ENCODE data around the gene TMEM270. TPM values are rescaled to one million over a fixed set of nuclear protein-coding genes. Genes with fewer than 3 reads are reported as not detected.

The TMEM270 gene
- total and polyA plus RNA-seq, 10 of the 15 experiments (the other 5 are each of a cell fraction or from before 2014, with no cell fraction given) = not detected

DNA sequence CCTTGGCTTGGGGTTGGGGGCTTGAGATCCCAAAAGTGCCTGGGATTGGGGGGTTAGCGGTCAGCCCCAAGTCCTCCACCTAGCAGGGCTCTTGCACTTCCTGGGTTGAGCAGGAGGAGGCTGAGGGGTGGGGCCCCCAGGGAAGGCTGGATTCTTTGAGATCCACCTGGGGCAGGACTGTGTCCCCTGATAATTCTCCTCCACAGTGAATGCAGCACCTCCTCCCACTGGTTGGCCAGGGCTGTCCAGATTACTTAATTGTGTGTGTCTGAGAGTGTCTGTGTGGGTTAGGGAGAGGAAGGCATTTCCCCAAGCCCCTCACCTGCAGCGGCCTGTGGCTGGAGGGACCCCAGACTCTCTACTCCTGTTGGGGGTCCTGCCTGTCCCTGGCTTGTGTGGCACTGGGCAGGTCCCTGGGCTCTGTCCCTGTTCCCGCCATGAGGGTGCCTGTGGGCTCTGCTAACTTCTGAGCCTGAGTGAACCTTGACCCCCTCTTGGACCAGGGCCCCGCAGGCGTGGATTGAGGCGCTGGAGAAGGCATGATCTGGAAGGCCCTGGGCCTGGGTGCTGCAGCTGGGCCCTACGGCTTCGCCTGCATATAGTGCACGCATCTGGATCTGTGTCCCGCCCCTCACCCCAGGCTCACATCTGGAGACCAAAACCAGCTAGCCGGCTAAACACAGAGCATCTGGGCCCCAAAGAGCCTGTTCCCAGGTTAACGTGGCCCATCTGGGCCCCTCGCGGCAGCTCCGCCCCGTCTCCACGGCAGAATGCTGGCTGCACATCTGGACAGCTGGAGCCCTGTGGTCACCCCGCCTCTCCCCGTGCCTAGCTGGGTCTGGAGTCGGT lies 10.4 kb downstream of the TMEM270 start:
- Histone ChIP-seq H3K9me3 (replicated peaks; ENCODE audit: control insufficient read depth, insufficient read depth, low read length) (no peaks in the 10 kb centered on the region), H3K4me3 (no peak overlapping the region), H3K27ac (ENCODE audit: control insufficient read depth, insufficient read depth) (no peak overlapping the region), H3K36me3 (ENCODE audit: control insufficient read depth in 2 of 2, insufficient read depth in 2 of 2, low read length in 1 of 2) (no peaks in the 10 kb centered on the region), H3K9ac (ENCODE audit: control insufficient read depth, insufficient read depth, low read length) (no peak overlapping the region), H3K79me2 (ENCODE audit: control insufficient read depth, insufficient read depth, low read length) (no peaks in the 10 kb centered on the region), H4K20me1 (ENCODE audit: control insufficient read depth, insufficient read depth) (no peaks in the 10 kb centered on the region), H2AFZ (ENCODE audit: control insufficient read depth, low read depth, low read length) (no peak overlapping the region), H3K27me3 (replicated peaks in 1 of 2; ENCODE audit: control insufficient read depth in 2 of 2, insufficient read depth in 2 of 2, low read length in 1 of 2) (no peaks in the 10 kb centered on the region), H3K4me1 (ENCODE audit: control insufficient read depth, insufficient read depth, low read length) (no peaks in the 10 kb centered on the region), H3K4me2 (ENCODE audit: control insufficient read depth, insufficient read depth) (no peak overlapping the region)
- ChIA-PET SMC1A (ENCODE audit: uncharacterized antibody, unreplicated experiment) (no interaction called here), CTCF (no interaction called here), POLR2A (no interaction called here), RAD21 (ENCODE audit: unreplicated experiment) (no interaction called here)
- TF ChIP-seq ASH2L (IDR thresholded peaks at IDR 0.05; ENCODE audit: borderline replicate concordance, low read depth) = no peak
- no peak for TF ChIP-seq POLR2A (IDR thresholded peaks at IDR 0.05; ENCODE audit: low read depth, low read length)
- TF ChIP-seq POLR2AphosphoS2 (IDR thresholded peaks at IDR 0.05; ENCODE audit: low read depth, low read length) = no peak
- TF ChIP-seq HDAC6 (IDR thresholded peaks at IDR 0.05; ENCODE audit: unreplicated experiment) = no peak
- TF ChIP-seq EP300 (IDR thresholded peaks at IDR 0.05; ENCODE audit: borderline replicate concordance in 1 of 2, control insufficient read depth in 1 of 2, low read depth in 2 of 2, low read length in 2 of 2) = no peak
- DNase-seq (ENCODE audit: low read depth, low spot score) = no peak
- no TSS peak for BruUV-seq (replicated peaks)
- intact Hi-C loops (cut with micrococcal nuclease; ENCODE audit: unreplicated experiment) (no loop called here), in situ Hi-C loops (cut with MboI) (no loop called here)
- FAIRE-seq = no peak
- WGBS (ENCODE audit: insufficient coverage, insufficient replicate concordance, low lambda C conversion rate, missing lambda C conversion rate) = 52% methylated on average over 20 of the region's 20 CpGs
- no peak for ATAC-seq

DNA sequence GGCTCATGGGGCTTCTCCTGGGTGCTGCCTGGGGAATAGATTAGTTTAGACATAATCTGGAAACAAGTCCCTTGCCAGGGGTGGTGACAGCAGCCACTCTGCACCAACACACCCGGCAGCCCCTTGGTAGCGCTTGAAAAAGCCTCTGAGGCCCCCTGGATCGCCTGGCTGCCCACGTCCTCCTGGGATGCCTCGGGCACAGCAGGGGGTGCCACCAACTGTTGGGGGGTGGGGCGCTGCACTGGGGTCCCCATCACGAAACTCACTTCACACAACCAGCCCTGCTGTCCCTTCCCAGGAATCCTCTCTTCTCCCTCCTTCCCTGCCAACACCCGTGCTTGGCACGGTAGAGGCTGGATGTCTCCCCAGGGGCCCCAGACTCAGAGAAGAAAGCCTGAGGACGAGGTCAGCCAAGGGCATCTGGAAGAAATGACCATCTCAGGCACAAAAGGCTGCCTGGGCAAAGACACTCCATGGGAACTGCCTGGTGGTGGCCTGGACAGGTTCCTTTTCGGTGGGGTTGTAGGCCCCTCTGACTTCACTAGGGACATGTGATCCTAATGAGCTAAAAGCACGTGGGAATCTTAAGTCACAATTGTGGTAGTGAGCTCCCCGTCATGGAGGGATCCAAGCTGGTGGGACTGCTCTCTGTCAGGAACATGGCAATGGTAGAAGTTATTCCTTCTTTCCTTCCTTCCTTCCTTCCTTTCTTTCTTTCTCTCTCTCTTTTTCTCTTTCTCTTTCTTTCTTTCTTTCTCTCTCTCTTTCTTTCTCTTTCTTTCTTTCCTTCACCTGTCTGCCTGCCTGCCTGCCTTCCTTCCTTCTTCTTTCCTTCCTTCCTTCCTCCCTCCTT lies 11.3 kb downstream of the TMEM270 start:
- Histone ChIP-seq H2AFZ (ENCODE audit: control insufficient read depth, low read depth, low read length) (no peak overlapping the region), H3K4me3 (no peak overlapping the region), H3K27me3 (replicated peaks in 1 of 2; ENCODE audit: control insufficient read depth in 2 of 2, insufficient read depth in 2 of 2, low read length in 1 of 2) (no peaks in the 10 kb centered on the region; a peak in 1 of 4 replicates), H3K4me2 (ENCODE audit: control insufficient read depth, insufficient read depth) (no peak overlapping the region), H3K79me2 (ENCODE audit: control insufficient read depth, insufficient read depth, low read length) (no peaks in the 10 kb centered on the region), H3K4me1 (ENCODE audit: control insufficient read depth, insufficient read depth, low read length) (no peaks in the 10 kb centered on the region), H3K36me3 (ENCODE audit: control insufficient read depth in 2 of 2, insufficient read depth in 2 of 2, low read length in 1 of 2) (no peaks in the 10 kb centered on the region), H4K20me1 (ENCODE audit: control insufficient read depth, insufficient read depth) (no peaks in the 10 kb centered on the region), H3K9me3 (replicated peaks; ENCODE audit: control insufficient read depth, insufficient read depth, low read length) (no peaks in the 10 kb centered on the region), H3K27ac (ENCODE audit: control insufficient read depth, insufficient read depth) (no peak overlapping the region), H3K9ac (ENCODE audit: control insufficient read depth, insufficient read depth, low read length) (no peak overlapping the region)
- no peak for FAIRE-seq
- POLR2A ChIA-PET = no interaction called here
- no peak for DNase-seq (ENCODE audit: low read depth, low spot score)
- BruUV-seq (replicated peaks) = no TSS peak
- no peak for TF ChIP-seq BHLHE40 (IDR thresholded peaks at IDR 0.05; ENCODE audit: borderline replicate concordance in 1 of 2, low read depth in 2 of 2, low read length in 1 of 2)
- TF ChIP-seq, protein P1, sequence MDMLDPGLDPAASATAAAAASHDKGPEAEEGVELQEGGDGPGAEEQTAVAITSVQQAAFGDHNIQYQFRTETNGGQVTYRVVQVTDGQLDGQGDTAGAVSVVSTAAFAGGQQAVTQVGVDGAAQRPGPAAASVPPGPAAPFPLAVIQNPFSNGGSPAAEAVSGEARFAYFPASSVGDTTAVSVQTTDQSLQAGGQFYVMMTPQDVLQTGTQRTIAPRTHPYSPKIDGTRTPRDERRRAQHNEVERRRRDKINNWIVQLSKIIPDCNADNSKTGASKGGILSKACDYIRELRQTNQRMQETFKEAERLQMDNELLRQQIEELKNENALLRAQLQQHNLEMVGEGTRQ (IDR thresholded peaks at IDR 0.05; ENCODE audit: borderline replicate concordance, low read depth, low read length) = no peak
- WGBS (ENCODE audit: insufficient coverage, insufficient replicate concordance, low lambda C conversion rate, missing lambda C conversion rate) = 18% methylated on average over 13 of the region's 13 CpGs
- in situ Hi-C loops (cut with MboI) (no loop called here), intact Hi-C loops (cut with micrococcal nuclease; ENCODE audit: unreplicated experiment) (no loop called here)
- ATAC-seq = no peak
- SMC1A ChIA-PET (ENCODE audit: uncharacterized antibody, unreplicated experiment) = no interaction called here
- CTCF ChIA-PET = no interaction called here
- RAD21 ChIA-PET (ENCODE audit: unreplicated experiment) = no interaction called here
